Mesothelial cell of epicardium (in vitro differentiated cells): ENCODE results near the gene FGR. TPM values are rescaled to one million over a fixed set of nuclear protein-coding genes. Genes with fewer than 3 reads are reported as not detected.

Source experiments
- DNase-seq, 2 experiments: peaks; one replicate each; pipeline ENCODE4 v3.0.0; 2021; ENCODE audit warnings: low spot score in 2 of 2; ENCODE audit not compliant: unreplicated experiment in 2 of 2
- H3K27ac Mint-ChIP-seq: 2 replicates; pipeline ENCODE4 v1.8.0; 2021; ENCODE audit warnings: mixed read lengths
- H3K27me3 Mint-ChIP-seq: 2 replicates; pipeline ENCODE4 v1.8.0; 2021; ENCODE audit warnings: low read depth, mixed read lengths
- H3K36me3 Mint-ChIP-seq: 2 replicates; pipeline ENCODE4 v1.8.0; 2021; ENCODE audit warnings: mixed read lengths
- H3K4me1 Mint-ChIP-seq: 2 replicates; pipeline ENCODE4 v1.8.0; 2021; ENCODE audit warnings: mixed read lengths
- H3K4me3 Mint-ChIP-seq: 2 replicates; pipeline ENCODE4 v1.8.0; 2021; ENCODE audit warnings: mild to moderate bottlenecking, moderate library complexity, mixed read lengths
- H3K9me3 Mint-ChIP-seq: 2 replicates; pipeline ENCODE4 v1.8.0; 2021; ENCODE audit warnings: mixed read lengths
- CTCF ChIP-seq: fragments of 200-600 bp; sonication (generic); IDR thresholded peaks from one replicate; pipeline ENCODE4 v1.5.0; 2021; ENCODE audit warnings: antibody characterized with exemption; ENCODE audit not compliant: unreplicated experiment
- total RNA-seq: library from RNA; stranded (reverse); gene quantifications from 3 replicates; pipeline ENCODE4 v1.2.1, GENCODE V29; 2021

FGR gene
- total RNA-seq, 1 donor from 2014 or later, result 0.11 TPM

GRCh38 chr1:27589441-27589840, 45.5 kb downstream of the FGR start:
- no peak for TF ChIP-seq CTCF
- no peak overlapping the region for H3K27ac Mint-ChIP-seq

GRCh38 chr1:27588256-27589232, 46.4 kb downstream of the FGR start:
- Mint-ChIP-seq H3K9me3 (no peaks in the 10 kb centered on the region), H3K4me1 (peaks cover 11% of the 10 kb centered on the region), H3K4me3 (no peak overlapping the region), H3K36me3 (no peaks in the 10 kb centered on the region), H3K27me3 (no peaks in the 10 kb centered on the region), H3K27ac (no peak overlapping the region)
- TF ChIP-seq CTCF, result no peak
- no peak for DNase-seq

More at GRCh38 chr1:27589441-27589840, 45.5 kb downstream of the FGR start:
- no peak for DNase-seq
- Mint-ChIP-seq H3K9me3 (no peaks in the 10 kb centered on the region), H3K4me1 (peaks cover 11% of the 10 kb centered on the region), H3K4me3 (no peak overlapping the region), H3K36me3 (no peaks in the 10 kb centered on the region), H3K27me3 (no peaks in the 10 kb centered on the region)

GRCh38 chr1:27585684-27586083, 49.3 kb downstream of the FGR start:
- no peak for DNase-seq
- no peaks in the 10 kb centered on the region for H3K9me3 Mint-ChIP-seq
- H3K27me3 Mint-ChIP-seq, result no peaks in the 10 kb centered on the region
- H3K4me3 Mint-ChIP-seq, result no peak overlapping the region
- H3K36me3 Mint-ChIP-seq, result peaks cover 7% of the 10 kb centered on the region
- TF ChIP-seq CTCF, result no peak
- H3K27ac Mint-ChIP-seq, result no peak overlapping the region
- peaks cover 6% of the 10 kb centered on the region for H3K4me1 Mint-ChIP-seq

- no peak for TF ChIP-seq CTCF
- H3K27me3 Mint-ChIP-seq, result no peaks in the 10 kb centered on the region
- peaks cover 9% of the 10 kb centered on the region for H3K36me3 Mint-ChIP-seq
- no peaks in the 10 kb centered on the region for H3K4me1 Mint-ChIP-seq
- H3K27ac Mint-ChIP-seq, result no peak overlapping the region
- H3K9me3 Mint-ChIP-seq, result no peaks in the 10 kb centered on the region
- no peak for DNase-seq
- H3K4me3 Mint-ChIP-seq, result no peak overlapping the region
Observed at GRCh38 chr1:27584453-27584852, 50.5 kb downstream of the FGR start.

- Mint-ChIP-seq H3K27me3 (no peaks in the 10 kb centered on the region), H3K27ac (peak overlapping the region; percentile 22), H3K4me3 (no peak overlapping the region)
Observed at GRCh38 chr1:27583479-27583878, 51.5 kb downstream of the FGR start.

More at GRCh38 chr1:27583479-27583878, 51.5 kb downstream of the FGR start:
- H3K9me3 Mint-ChIP-seq, result no peaks in the 10 kb centered on the region
- H3K4me1 Mint-ChIP-seq, result no peaks in the 10 kb centered on the region
- H3K36me3 Mint-ChIP-seq, result peaks cover 9% of the 10 kb centered on the region
- DNase-seq, result no peak
- TF ChIP-seq CTCF, result no peak
